Peyer's patch (tissue), 4 donors: Measurements from ENCODE around the gene GULP1.

ENCODE experiments used
- POLR2A ChIP-seq, 2 donors: fragments of 450-650 bp; IDR thresholded peaks; one replicate each; pipeline ENCODE4 v1.5.1; 2017; ENCODE audit warnings: antibody characterized with exemption in 2 of 2, mild to moderate bottlenecking in 2 of 2, moderate library complexity in 2 of 2
- TF ChIP-seq, protein P1 (sequence below), 6 experiments: fragments of 450-650 bp in 4 of 6; fragments of 200-600 bp in 2 of 6; sonication (generic) in 1 of 6; IDR thresholded peaks; one replicate each; pipeline ENCODE4 v1.5.1; 2017 to 2019; ENCODE audit warnings: antibody characterized with exemption in 6 of 6, mild to moderate bottlenecking in 3 of 6, moderate library complexity in 1 of 6

DNA sequence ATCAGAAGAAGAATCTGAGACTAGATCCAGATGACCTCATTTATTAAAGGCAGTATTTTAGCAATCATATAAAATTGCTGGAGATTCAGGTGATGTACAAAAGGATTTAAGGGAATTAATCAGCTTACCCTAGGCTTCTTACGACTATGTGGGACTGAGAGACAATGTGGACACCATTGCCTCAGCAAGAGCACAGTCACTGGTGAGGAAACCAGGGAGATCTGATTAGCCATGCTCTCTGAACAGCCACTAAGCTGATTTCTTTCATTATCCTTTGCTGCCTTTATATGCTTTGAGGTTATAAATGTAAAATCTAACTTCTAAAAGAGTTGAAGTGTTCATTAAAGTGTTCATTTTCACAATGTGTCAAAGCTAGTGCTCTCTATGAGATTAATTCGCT is 22.7 kb upstream of the GULP1 start:
- TF ChIP-seq, protein P1, sequence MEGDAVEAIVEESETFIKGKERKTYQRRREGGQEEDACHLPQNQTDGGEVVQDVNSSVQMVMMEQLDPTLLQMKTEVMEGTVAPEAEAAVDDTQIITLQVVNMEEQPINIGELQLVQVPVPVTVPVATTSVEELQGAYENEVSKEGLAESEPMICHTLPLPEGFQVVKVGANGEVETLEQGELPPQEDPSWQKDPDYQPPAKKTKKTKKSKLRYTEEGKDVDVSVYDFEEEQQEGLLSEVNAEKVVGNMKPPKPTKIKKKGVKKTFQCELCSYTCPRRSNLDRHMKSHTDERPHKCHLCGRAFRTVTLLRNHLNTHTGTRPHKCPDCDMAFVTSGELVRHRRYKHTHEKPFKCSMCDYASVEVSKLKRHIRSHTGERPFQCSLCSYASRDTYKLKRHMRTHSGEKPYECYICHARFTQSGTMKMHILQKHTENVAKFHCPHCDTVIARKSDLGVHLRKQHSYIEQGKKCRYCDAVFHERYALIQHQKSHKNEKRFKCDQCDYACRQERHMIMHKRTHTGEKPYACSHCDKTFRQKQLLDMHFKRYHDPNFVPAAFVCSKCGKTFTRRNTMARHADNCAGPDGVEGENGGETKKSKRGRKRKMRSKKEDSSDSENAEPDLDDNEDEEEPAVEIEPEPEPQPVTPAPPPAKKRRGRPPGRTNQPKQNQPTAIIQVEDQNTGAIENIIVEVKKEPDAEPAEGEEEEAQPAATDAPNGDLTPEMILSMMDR (IDR thresholded peaks at IDR 0.05): no peak
- TF ChIP-seq POLR2A (IDR thresholded peaks at IDR 0.05): no peak
